Gastrocnemius medialis (tissue), 4 donors: ENCODE measurements around the gene PDGFD. TPM values are rescaled to one million over a fixed set of nuclear protein-coding genes. Genes with fewer than 3 reads are reported as not detected.

Experiments
- ATAC-seq, 2 donors: fragments of 150-250 bp; one replicate each; pipeline ENCODE4 v1.9.1; 2016
- DNase-seq, 2 donors: peaks; one replicate each; pipeline ENCODE4 v3.0.0-alpha.2; 2019
- H3K27ac ChIP-seq, 4 donors: fragments of 200-600 bp; sonication (generic); 1 replicate in 1 of 4; 2 replicates in 3 of 4; pipeline ENCODE4 v1.5.1; 2016 to 2018; ENCODE audit warnings: mild to moderate bottlenecking in 2 of 4, moderate library complexity in 1 of 4
- H3K27me3 ChIP-seq, 3 donors: fragments of 200-600 bp; sonication (generic) in 2 of 3; 1 replicate in 1 of 3; 2 replicates in 2 of 3; pipeline versions ENCODE4 v1.5.1 to v1.6.0; 2016 to 2019; ENCODE audit warnings: mild to moderate bottlenecking in 1 of 3, moderate library complexity in 1 of 3
- H3K36me3 ChIP-seq, 2 donors: fragments of 200-600 bp; sonication (generic) in 1 of 2; one replicate each; pipeline ENCODE4 v1.5.1; 2017 to 2018
- H3K4me1 ChIP-seq, 2 donors: fragments of 200-600 bp; sonication (generic) in 1 of 2; one replicate each; pipeline ENCODE4 v1.5.1; 2016 to 2017; ENCODE audit warnings: mild to moderate bottlenecking in 2 of 2
- H3K4me3 ChIP-seq, 4 donors: fragments of 200-600 bp; sonication (generic) in 3 of 4; 1 replicate in 1 of 4; 2 replicates in 3 of 4; pipeline ENCODE4 v1.5.1; 2016 to 2019; ENCODE audit warnings: mild to moderate bottlenecking in 2 of 4
- H3K9me3 ChIP-seq, 3 donors: fragments of 200-600 bp; sonication (generic) in 2 of 3; 1 replicate in 1 of 3; 2 replicates in 2 of 3; pipeline ENCODE4 v1.5.1; 2016 to 2019
- CTCF ChIP-seq, 5 experiments: fragments of 450-650 bp in 3 of 5; fragments of 200-600 bp in 2 of 5; sonication (generic) in 2 of 5; IDR thresholded peaks in 4 of 5; conservative IDR thresholded peaks in 1 of 5; 1 replicate in 4 of 5; 2 replicates in 1 of 5; pipeline ENCODE4 v1.5.1; 2016 to 2019; ENCODE audit warnings: antibody characterized with exemption in 5 of 5, mild to moderate bottlenecking in 3 of 5, moderate library complexity in 3 of 5
- POLR2A ChIP-seq, 2 donors: fragments of 450-650 bp; IDR thresholded peaks; one replicate each; pipeline ENCODE4 v1.6.1; 2017; ENCODE audit warnings: antibody characterized with exemption in 2 of 2, mild to moderate bottlenecking in 2 of 2, moderate library complexity in 2 of 2
- in situ Hi-C, 4 donors: fragments of 200-750 bp; cut with MboI; loops; one replicate each; pipeline versions ENCODE4 v1.15.0 to v1.8.0; 2017; ENCODE audit warnings: low sequenced_read_pairs in 4 of 4
- intact Hi-C: fragments of 100-400 bp; cut with DNase I; formaldehyde crosslinking; loops from one replicate; pipeline ENCODE4 v1.15.1; 2023; ENCODE audit warnings: low total_unique reads
- total RNA-seq, 4 donors: library from RNA; depleted of rRNA; stranded (reverse); fragments of >200 nt; gene quantifications; one replicate each; pipeline versions ENCODE4 v1.1.0 to v1.2.3, GENCODE V29; 2016

Gene PDGFD
- total RNA-seq, 4 donors from 2014 or later: 2.2 to 4.0 (median 2.9) TPM

- in situ Hi-C loops (no loop called here), intact Hi-C loops (no loop called here)
- Histone ChIP-seq H3K4me1 (no peaks in the 10 kb centered on the region), H3K36me3 (no peaks in the 10 kb centered on the region), H3K27me3 (no peaks in the 10 kb centered on the region), H3K9me3 (no peaks in the 10 kb centered on the region), H3K4me3 (no peak overlapping the region), H3K27ac (no peak overlapping the region)
- no peak for DNase-seq
- TF ChIP-seq POLR2A (IDR thresholded peaks at IDR 0.05) (no peak), CTCF (IDR thresholded peaks at IDR 0.05 in 4 of 5, conservative IDR thresholded peaks at IDR 0.05 in 1 of 5) (no peak)
- ATAC-seq: no peak
Measured at GRCh38 chr11:104126464-104126863, 37.5 kb downstream of the PDGFD start.

- no peaks in the 10 kb centered on the region for H3K9me3 ChIP-seq
- H3K36me3 ChIP-seq: no peaks in the 10 kb centered on the region
- ATAC-seq (no peak), DNase-seq (no peak)
- H3K4me1 ChIP-seq: no peaks in the 10 kb centered on the region
- H3K27me3 ChIP-seq: no peaks in the 10 kb centered on the region
- intact Hi-C loops: no loop called here
- H3K4me3 ChIP-seq: no peak overlapping the region
- no peak for TF ChIP-seq POLR2A (IDR thresholded peaks at IDR 0.05)
- TF ChIP-seq CTCF (IDR thresholded peaks at IDR 0.05 in 4 of 5, conservative IDR thresholded peaks at IDR 0.05 in 1 of 5): no peak
- in situ Hi-C loops: no loop called here
- H3K27ac ChIP-seq: no peak overlapping the region
Measured at GRCh38 chr11:104124979-104125378, 39.0 kb downstream of the PDGFD start.

GRCh38 chr11:104122836-104123235 lies 41.1 kb downstream of the PDGFD start:
- H3K9me3 ChIP-seq: no peaks in the 10 kb centered on the region
- no peak overlapping the region for H3K27ac ChIP-seq
- ATAC-seq: no peak
- H3K27me3 ChIP-seq: no peaks in the 10 kb centered on the region
- H3K4me3 ChIP-seq: no peak overlapping the region
- no peaks in the 10 kb centered on the region for H3K36me3 ChIP-seq
- TF ChIP-seq POLR2A (IDR thresholded peaks at IDR 0.05): no peak
- H3K4me1 ChIP-seq: no peaks in the 10 kb centered on the region
- intact Hi-C loops: no loop called here
- DNase-seq: no peak
- in situ Hi-C loops: no loop called here

GRCh38 chr11:104122011-104122635 lies 41.8 kb downstream of the PDGFD start:
- Histone ChIP-seq H3K4me3 (no peak overlapping the region), H3K9me3 (no peaks in the 10 kb centered on the region), H3K36me3 (no peaks in the 10 kb centered on the region), H3K27me3 (no peaks in the 10 kb centered on the region), H3K4me1 (no peaks in the 10 kb centered on the region), H3K27ac (no peak overlapping the region)
- ATAC-seq (no peak), DNase-seq (no peak)
- TF ChIP-seq CTCF (IDR thresholded peaks at IDR 0.05 in 4 of 5, conservative IDR thresholded peaks at IDR 0.05 in 1 of 5) (no peak), POLR2A (IDR thresholded peaks at IDR 0.05) (no peak)
- intact Hi-C loops: no loop called here
- in situ Hi-C loops: no loop called here

GRCh38 chr11:104120493-104121137 lies 43.3 kb downstream of the PDGFD start:
- H3K27me3 ChIP-seq: no peaks in the 10 kb centered on the region
- in situ Hi-C loops (no loop called here), intact Hi-C loops (no loop called here)
- no peaks in the 10 kb centered on the region for H3K9me3 ChIP-seq
- ATAC-seq (no peak), DNase-seq (no peak)
- no peaks in the 10 kb centered on the region for H3K4me1 ChIP-seq
- H3K4me3 ChIP-seq: no peak overlapping the region
- TF ChIP-seq CTCF (IDR thresholded peaks at IDR 0.05 in 4 of 5, conservative IDR thresholded peaks at IDR 0.05 in 1 of 5) (no peak), POLR2A (IDR thresholded peaks at IDR 0.05) (no peak)
- H3K27ac ChIP-seq: no peak overlapping the region
- no peaks in the 10 kb centered on the region for H3K36me3 ChIP-seq
